ENCODE data around the gene APOB.

APOB gene

GRCh38 chr2:21043744-21044532, at the start of gene APOB:
TSS of gene APOB (minus strand) at chr2:21044073. CDS start at chr2:21043945, 128 bp downstream.
- no peak for DNase-seq

GRCh38 chr2:21092308-21092869, 48.5 kb upstream of the APOB start:
- no peak for DNase-seq

- no peak for DNase-seq
Measured at GRCh38 chr2:21084401-21084800, 40.5 kb upstream of the APOB start.

- no peak for DNase-seq
Measured at GRCh38 chr2:21083482-21083881, 39.6 kb upstream of the APOB start.

GRCh38 chr2:21078296-21078695, 34.4 kb upstream of the APOB start:
- DNase-seq: no peak

- DNase-seq: no peak
Measured at GRCh38 chr2:21072477-21073242, 28.8 kb upstream of the APOB start.

GRCh38 chr2:21070341-21071257, 26.7 kb upstream of the APOB start:
- DNase-seq: no peak

GRCh38 chr2:21069746-21070340, 26.0 kb upstream of the APOB start:
- DNase-seq: no peak

GRCh38 chr2:21067859-21068537, 24.1 kb upstream of the APOB start:
- DNase-seq: no peak

- no peak for DNase-seq
Measured at GRCh38 chr2:21067125-21067524, 23.3 kb upstream of the APOB start.

GRCh38 chr2:21059885-21060610, 16.2 kb upstream of the APOB start:
- no peak for DNase-seq

GRCh38 chr2:21057097-21057496, 13.2 kb upstream of the APOB start:
- no peak for DNase-seq

GRCh38 chr2:21055879-21056790, 12.3 kb upstream of the APOB start:
- DNase-seq: no peak

GRCh38 chr2:21055451-21055850, 11.6 kb upstream of the APOB start:
- no peak for DNase-seq

- DNase-seq: no peak
Measured at GRCh38 chr2:21054011-21054410, 10.1 kb upstream of the APOB start.

GRCh38 chr2:21052044-21052443, 8.2 kb upstream of the APOB start:
- no peak for DNase-seq

- no peak for DNase-seq
Measured at GRCh38 chr2:21050164-21050563, 6.3 kb upstream of the APOB start.

GRCh38 chr2:21047141-21048009, 3.5 kb upstream of the APOB start:
- DNase-seq: no peak

- no peak for DNase-seq
Measured at GRCh38 chr2:21046506-21046905, 2.6 kb upstream of the APOB start.
